Right hindlimb (tissue), 1 donor: ENCODE results near the gene CBLIF.
"Not testable (repeated sequence)": the region's sequence is repeated elsewhere in the genome, so short reads cannot be mapped to it uniquely, and the experiment has no call there.

Experiments used
- DNase-seq: peaks from one replicate; pipeline ENCODE4 v3.0.0-alpha.2; 2018

The CBLIF gene

GRCh38 chr11:59846556-59846955, 1.3 kb upstream of the CBLIF start:
- DNase-seq = no peak

GRCh38 chr11:59842316-59842715, 3.0 kb downstream of the CBLIF start:
- DNase-seq = no peak

DNA sequence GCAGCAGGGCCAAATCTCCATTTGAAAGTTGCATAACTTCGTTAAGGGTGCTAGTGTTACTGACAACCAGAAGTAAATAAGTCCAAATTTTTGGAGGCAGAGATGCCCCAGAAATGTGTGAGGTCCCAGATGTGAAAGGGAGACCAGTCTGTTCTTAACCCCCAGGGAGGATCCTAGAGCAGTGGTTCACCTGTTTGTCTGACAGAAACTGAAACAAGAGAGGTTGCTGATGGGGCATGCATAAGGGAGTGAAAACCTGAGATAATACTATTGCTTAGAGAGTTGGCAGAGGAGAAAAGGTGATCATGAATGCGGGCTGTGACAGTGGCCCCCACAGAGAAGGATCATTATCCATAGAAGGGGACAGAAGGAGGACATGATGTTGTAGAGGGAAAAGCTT, 3.8 kb downstream of the CBLIF start:
- no peak for DNase-seq

- no peak for DNase-seq
These were observed 5.7 kb downstream of the CBLIF start for GRCh38 chr11:59839615-59840014.

GRCh38 chr11:59833602-59834001, 11.7 kb downstream of the CBLIF start:
- DNase-seq = no peak

DNA sequence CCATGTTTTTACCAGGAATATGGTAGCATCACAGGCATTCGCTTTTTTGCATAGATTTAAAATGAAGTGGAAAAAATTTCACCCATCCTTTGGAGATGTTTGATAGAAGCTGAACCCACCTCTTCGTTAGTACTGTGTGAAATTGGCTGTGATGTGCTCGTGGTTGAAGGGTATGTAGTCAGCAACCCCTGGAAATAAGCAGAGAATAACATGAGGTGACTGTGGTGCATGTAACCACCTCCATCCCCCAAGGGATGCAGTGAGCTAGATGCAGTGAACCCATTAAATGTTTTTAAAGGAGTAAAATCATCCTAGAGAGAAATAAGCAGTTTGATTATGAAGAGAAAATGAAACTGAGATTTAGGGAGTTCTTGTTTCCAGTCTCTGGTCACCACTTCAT, 15.9 kb downstream of the CBLIF start:
- DNase-seq = no peak

DNA sequence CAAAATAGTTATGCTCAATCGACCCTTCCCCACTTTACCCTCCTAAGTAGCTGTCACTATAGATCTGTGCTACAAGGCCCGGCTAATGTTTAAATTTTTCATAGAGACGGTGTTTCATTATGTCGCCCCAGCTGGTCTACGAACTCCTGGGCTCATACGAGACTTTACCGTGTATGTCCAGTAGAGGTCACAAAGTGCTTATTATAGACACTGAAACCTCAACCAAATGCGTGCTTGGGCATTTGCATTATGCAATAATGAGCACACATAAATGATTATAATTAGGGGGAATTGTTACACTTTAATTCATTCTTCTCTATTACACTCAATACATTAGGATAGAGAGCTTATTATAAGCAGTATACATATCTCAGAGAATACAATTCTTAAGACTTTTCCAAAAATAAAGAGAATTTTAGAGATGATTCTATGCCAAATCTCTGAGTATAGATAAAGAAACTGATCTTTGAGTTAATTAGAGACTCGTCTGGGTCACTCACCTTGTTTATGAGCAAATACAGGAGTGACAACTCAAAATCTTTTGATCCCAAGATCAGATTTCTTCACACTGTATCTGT, 22.2 kb downstream of the CBLIF start:
- no peak for DNase-seq

- DNase-seq = no peak
These were observed 26.7 kb downstream of the CBLIF start for GRCh38 chr11:59818572-59818971.

DNA sequence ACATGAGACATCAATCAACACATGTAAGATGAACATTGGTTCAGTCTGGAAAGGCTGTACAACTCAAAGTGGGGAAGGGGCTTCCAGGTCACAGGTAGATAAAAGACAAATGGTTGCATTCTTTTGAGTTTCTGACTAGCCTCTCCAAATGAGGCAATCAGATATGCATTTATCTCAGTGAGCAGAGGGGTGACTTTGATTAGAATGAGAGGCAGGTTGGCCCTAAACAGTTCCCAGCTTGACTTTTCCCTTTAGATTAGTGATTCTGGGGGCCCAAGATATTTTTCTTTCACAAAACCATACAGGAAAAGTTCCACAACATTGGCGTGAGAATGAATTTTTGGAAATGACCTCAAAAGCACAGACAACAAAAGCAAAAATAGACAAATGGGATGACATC, 28.9 kb downstream of the CBLIF start:
- DNase-seq = not testable (repeated sequence)

GRCh38 chr11:59815754-59816153, 29.5 kb downstream of the CBLIF start:
- no peak for DNase-seq

GRCh38 chr11:59814021-59814420, 31.3 kb downstream of the CBLIF start:
- no peak for DNase-seq

- no peak for DNase-seq
These were observed 31.9 kb downstream of the CBLIF start for GRCh38 chr11:59813364-59813763.

- DNase-seq = no peak
These were observed 33.1 kb downstream of the CBLIF start for GRCh38 chr11:59812220-59812619.

- no peak for DNase-seq
These were observed 34.4 kb downstream of the CBLIF start for GRCh38 chr11:59810911-59811259.

GRCh38 chr11:59810189-59810910, 34.9 kb downstream of the CBLIF start, which contains the start of gene MRPL16:
TSS of gene MRPL16 (minus strand) at chr11:59810778. CDS start at chr11:59810658, 120 bp downstream.
- peak; percentile 89 for DNase-seq

- DNase-seq = no peak
These were observed 38.2 kb downstream of the CBLIF start for GRCh38 chr11:59807047-59807610.

DNA sequence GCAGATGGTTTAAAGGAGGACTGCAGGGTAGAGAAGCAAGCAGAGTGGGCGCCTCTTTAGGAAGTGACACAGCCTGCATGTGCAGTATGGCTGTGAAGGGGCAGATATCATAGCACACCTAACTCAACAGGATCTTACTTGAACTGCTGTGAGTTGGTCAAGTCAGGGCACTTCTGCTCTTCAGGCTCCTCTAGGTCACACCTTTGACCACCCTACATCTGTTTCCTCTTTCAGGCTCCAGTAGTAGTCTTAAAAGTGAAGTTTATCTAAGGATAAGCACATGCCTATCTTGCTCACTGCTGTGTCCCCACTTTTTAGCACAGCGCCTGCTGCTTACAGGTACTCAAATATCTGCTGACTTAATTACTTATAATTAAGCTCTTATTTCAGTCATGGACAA, 41.2 kb downstream of the CBLIF start:
- no peak for DNase-seq

GRCh38 chr11:59802639-59803176, 42.6 kb downstream of the CBLIF start:
- DNase-seq = no peak

DNA sequence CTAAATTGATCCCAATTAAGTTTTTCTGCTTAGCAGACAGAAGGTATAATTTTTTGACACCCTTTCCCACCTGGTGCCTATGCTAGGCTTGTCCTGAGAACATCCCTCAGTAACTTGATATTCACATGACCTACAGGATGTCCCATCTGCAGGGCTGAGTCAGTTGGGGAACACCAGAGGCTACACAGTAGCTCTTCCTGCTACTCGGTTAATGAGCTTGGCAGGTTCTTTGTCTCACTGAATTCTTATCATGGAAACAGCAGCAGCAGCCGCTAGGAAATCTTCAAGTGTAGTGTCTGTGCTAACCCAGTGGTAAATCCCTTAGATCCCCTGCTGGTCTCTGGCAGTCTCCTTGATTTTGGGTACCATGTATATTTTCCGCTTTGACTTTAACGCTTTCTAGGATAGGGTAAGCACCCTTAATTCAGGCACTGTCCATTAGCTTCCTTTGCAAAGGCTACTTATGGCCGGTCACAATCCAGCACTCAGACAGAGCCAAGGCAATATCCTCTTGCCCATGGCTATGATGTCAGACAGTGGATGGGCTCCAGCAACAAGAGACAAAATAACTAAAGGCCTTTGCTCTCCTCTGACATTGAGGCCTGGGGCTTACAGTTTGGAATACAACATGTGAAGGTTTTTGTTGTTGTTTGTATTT, 43.2 kb downstream of the CBLIF start:
- peak; percentile 43 for DNase-seq

DNA sequence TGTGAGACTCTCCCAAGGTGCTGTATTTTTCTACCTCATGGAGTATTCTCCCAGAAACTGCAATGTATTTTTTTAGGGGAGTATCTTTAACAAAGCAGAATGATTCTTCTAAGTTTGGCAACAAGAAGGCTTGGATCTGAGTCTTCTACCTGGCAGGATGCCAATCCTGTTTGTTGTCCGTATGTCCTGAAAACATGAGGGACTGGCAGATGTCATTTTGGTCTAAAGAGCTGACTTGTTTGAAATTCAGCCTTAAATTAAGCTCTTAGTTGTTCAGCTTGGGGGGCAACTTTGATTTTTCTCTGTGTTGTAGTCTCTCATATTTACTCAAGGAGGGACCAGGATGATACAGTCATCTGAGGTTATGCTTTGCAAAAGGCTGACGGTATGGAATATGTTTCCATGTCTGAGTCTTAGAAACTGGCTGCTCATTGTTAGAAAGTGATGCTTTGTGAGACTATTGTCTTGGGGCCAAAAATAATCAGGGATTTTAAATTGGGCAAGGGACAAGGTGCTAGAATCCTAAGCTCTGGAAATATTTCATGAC, 44.1 kb downstream of the CBLIF start:
- no peak for DNase-seq

GRCh38 chr11:59800390-59801025, 44.8 kb downstream of the CBLIF start:
- no peak for DNase-seq

GRCh38 chr11:59794417-59794816, 50.9 kb downstream of the CBLIF start:
- DNase-seq = no peak

- DNase-seq = no peak
These were observed 52.8 kb downstream of the CBLIF start for GRCh38 chr11:59792507-59792906.
